Neural progenitor cell (in vitro differentiated cells): ENCODE data around the gene PTPRG. TPM values are rescaled to one million over a fixed set of nuclear protein-coding genes. Genes with fewer than 3 reads are reported as not detected.

Source experiments
- DNase-seq: peaks from one replicate; pipeline ENCODE4 v3.0.0-alpha.2; 2016; ENCODE audit warnings: low spot score
- H2AFZ ChIP-seq: fragments of 200-600 bp; sonication (generic); replicated peaks from 2 replicates; pipeline ENCODE4 v1.6.1; 2016; ENCODE audit warnings: antibody characterized with exemption
- H3F3A ChIP-seq: fragments of 200-600 bp; sonication (generic); 2 replicates; pipeline ENCODE4 v1.6.1; 2016; ENCODE audit warnings: antibody characterized with exemption, low read depth
- H3K27ac ChIP-seq: fragments of 200-600 bp; sonication (generic); 2 replicates; pipeline ENCODE4 v1.5.1; 2016; ENCODE audit warnings: mild to moderate bottlenecking
- H3K27me3 ChIP-seq: fragments of 200-600 bp; sonication (generic); 2 replicates; pipeline ENCODE4 v1.6.1; 2016; ENCODE audit warnings: mild to moderate bottlenecking, moderate library complexity
- H3K36me3 ChIP-seq: fragments of 200-600 bp; sonication (generic); 2 replicates; pipeline ENCODE4 v1.5.1; 2016
- H3K4me1 ChIP-seq: fragments of 200-600 bp; sonication (generic); 2 replicates; pipeline ENCODE4 v1.6.1; 2016; ENCODE audit warnings: mixed run types
- H3K4me2 ChIP-seq: fragments of 200-600 bp; sonication (generic); 2 replicates; pipeline ENCODE4 v1.6.1; 2016
- H3K4me3 ChIP-seq: fragments of 200-600 bp; sonication (generic); 2 replicates; pipeline ENCODE4 v1.5.1; 2016
- H3K79me2 ChIP-seq: fragments of 200-600 bp; sonication (generic); 2 replicates; pipeline ENCODE4 v1.6.1; 2016; ENCODE audit warnings: low read depth
- H3K9ac ChIP-seq: fragments of 200-600 bp; sonication (generic); 2 replicates; pipeline ENCODE4 v1.6.1; 2016
- H3K9me3 ChIP-seq: fragments of 200-600 bp; sonication (generic); 2 replicates; pipeline ENCODE4 v1.5.1; 2016; ENCODE audit warnings: low read depth
- H4K20me1 ChIP-seq: fragments of 200-600 bp; sonication (generic); 2 replicates; pipeline ENCODE4 v1.6.1; 2016; ENCODE audit warnings: low read depth
- H3K27ac Mint-ChIP-seq: 3 replicates; pipeline ENCODE4 v1.8.0; 2021; ENCODE audit warnings: mixed read lengths
- H3K27me3 Mint-ChIP-seq: 2 replicates; pipeline ENCODE4 v1.8.0; 2022; ENCODE audit warnings: low read depth, mild to moderate bottlenecking, inconsistent platforms, moderate library complexity, mixed read lengths; ENCODE audit not compliant: insufficient read depth
- H3K36me3 Mint-ChIP-seq: 3 replicates; pipeline ENCODE4 v1.8.0; 2021; ENCODE audit warnings: mixed read lengths
- H3K4me1 Mint-ChIP-seq: 3 replicates; pipeline ENCODE4 v1.8.0; 2021; ENCODE audit warnings: mixed read lengths
- H3K4me3 Mint-ChIP-seq: 3 replicates; pipeline ENCODE4 v1.8.0; 2021; ENCODE audit warnings: mild to moderate bottlenecking, moderate library complexity, mixed read lengths
- H3K9me3 Mint-ChIP-seq: 3 replicates; pipeline ENCODE4 v1.8.0; 2020; ENCODE audit warnings: mixed read lengths
- CTCF ChIP-seq: fragments of 200-600 bp; sonication (generic); IDR thresholded peaks from 2 replicates; pipeline ENCODE4 v1.5.1; 2017; ENCODE audit warnings: antibody characterized with exemption, mild to moderate bottlenecking
- EZH2 ChIP-seq: fragments of 200-600 bp; sonication (generic); IDR thresholded peaks from 2 replicates; pipeline ENCODE4 v1.6.1; 2017; ENCODE audit warnings: antibody characterized with exemption, mild to moderate bottlenecking, moderate library complexity
- EZH2phosphoT487 ChIP-seq: fragments of 200-600 bp; sonication (generic); IDR thresholded peaks from 2 replicates; pipeline ENCODE4 v1.6.1; 2017; ENCODE audit warnings: antibody characterized with exemption
- total RNA-seq: library from RNA; depleted of rRNA; stranded (reverse); fragments of >200 nt; gene quantifications from 2 replicates; pipeline ENCODE4 v1.2.3, GENCODE V29; 2015; ENCODE audit warnings: low replicate concordance

The PTPRG gene
- total RNA-seq, 1 donor from 2014 or later: 65.3 TPM

GRCh38 chr3:61961900-61962299 is 400.5 kb downstream of the PTPRG start:
- no peak overlapping the region for H3K27ac Mint-ChIP-seq
- H3K36me3 Mint-ChIP-seq: no peaks in the 10 kb centered on the region
- no peak overlapping the region for H2AFZ ChIP-seq
- peaks cover 3% of the 10 kb centered on the region for H3F3A ChIP-seq
- H4K20me1 ChIP-seq: peaks cover 23% of the 10 kb centered on the region
- no peaks in the 10 kb centered on the region for H3K27me3 ChIP-seq
- TF ChIP-seq EZH2 (no peak), CTCF (no peak)
- no peaks in the 10 kb centered on the region for H3K27me3 Mint-ChIP-seq
- H3K9ac ChIP-seq: no peak overlapping the region
- DNase-seq: no peak
- H3K9me3 Mint-ChIP-seq: no peaks in the 10 kb centered on the region
- H3K27ac ChIP-seq: no peak overlapping the region
- H3K4me3 Mint-ChIP-seq: no peak overlapping the region
- H3K4me1 Mint-ChIP-seq: peaks cover 14% of the 10 kb centered on the region
- no peaks in the 10 kb centered on the region for H3K9me3 ChIP-seq
- no peak overlapping the region for H3K4me3 ChIP-seq
- peaks cover 31% of the 10 kb centered on the region for H3K4me1 ChIP-seq
- H3K79me2 ChIP-seq: peaks cover 79% of the 10 kb centered on the region
- H3K4me2 ChIP-seq: no peak overlapping the region
- H3K36me3 ChIP-seq: no peaks in the 10 kb centered on the region

- Histone ChIP-seq H3K4me1 (peaks cover 12% of the 10 kb centered on the region), H3K9ac (no peak overlapping the region), H2AFZ (no peak overlapping the region), H3K27me3 (no peaks in the 10 kb centered on the region), H3K4me2 (no peak overlapping the region), H3F3A (no peaks in the 10 kb centered on the region), H3K27ac (no peak overlapping the region), H3K36me3 (no peaks in the 10 kb centered on the region), H3K4me3 (no peak overlapping the region), H3K9me3 (no peaks in the 10 kb centered on the region), H4K20me1 (peaks cover 22% of the 10 kb centered on the region), H3K79me2 (peaks cover 61% of the 10 kb centered on the region)
- H3K4me3 Mint-ChIP-seq: no peak overlapping the region
- no peak for DNase-seq
- no peaks in the 10 kb centered on the region for H3K36me3 Mint-ChIP-seq
- no peak overlapping the region for H3K27ac Mint-ChIP-seq
- no peak for TF ChIP-seq EZH2phosphoT487
- TF ChIP-seq EZH2: no peak
- TF ChIP-seq CTCF: no peak
- peaks cover 12% of the 10 kb centered on the region for H3K4me1 Mint-ChIP-seq
- no peaks in the 10 kb centered on the region for H3K27me3 Mint-ChIP-seq
- H3K9me3 Mint-ChIP-seq: no peaks in the 10 kb centered on the region
Measured at GRCh38 chr3:61964566-61964965, 403.2 kb downstream of the PTPRG start.

- H3K4me3 ChIP-seq: no peak overlapping the region
- Mint-ChIP-seq H3K27me3 (no peaks in the 10 kb centered on the region), H3K9me3 (no peaks in the 10 kb centered on the region), H3K4me1 (peaks cover 11% of the 10 kb centered on the region), H3K4me3 (no peak overlapping the region), H3K36me3 (no peaks in the 10 kb centered on the region), H3K27ac (no peak overlapping the region)
- no peaks in the 10 kb centered on the region for H3K27me3 ChIP-seq
- H3K4me2 ChIP-seq: no peak overlapping the region
- H2AFZ ChIP-seq: no peak overlapping the region
- no peak overlapping the region for H3K9ac ChIP-seq
- no peak overlapping the region for H3K27ac ChIP-seq
- H4K20me1 ChIP-seq: peaks cover 22% of the 10 kb centered on the region
- H3K79me2 ChIP-seq: peaks cover 54% of the 10 kb centered on the region
- H3K4me1 ChIP-seq: peaks cover 8% of the 10 kb centered on the region
- H3K36me3 ChIP-seq: no peaks in the 10 kb centered on the region
- H3K9me3 ChIP-seq: no peaks in the 10 kb centered on the region
- no peak for DNase-seq
- H3F3A ChIP-seq: no peaks in the 10 kb centered on the region
- TF ChIP-seq EZH2phosphoT487 (no peak), EZH2 (no peak), CTCF (no peak)
Measured at GRCh38 chr3:61965770-61966131, 404.4 kb downstream of the PTPRG start.

- H3K4me2 ChIP-seq: no peak overlapping the region
Measured at GRCh38 chr3:61966200-61966599, 404.8 kb downstream of the PTPRG start.

More at GRCh38 chr3:61966200-61966599, 404.8 kb downstream of the PTPRG start:
- TF ChIP-seq CTCF: no peak
- no peak for TF ChIP-seq EZH2phosphoT487
- TF ChIP-seq EZH2: no peak
- Histone ChIP-seq H3K79me2 (peaks cover 56% of the 10 kb centered on the region), H2AFZ (no peak overlapping the region), H3K27ac (no peak overlapping the region), H3K9ac (no peak overlapping the region), H3K4me3 (no peak overlapping the region), H3K36me3 (no peaks in the 10 kb centered on the region), H3K27me3 (no peaks in the 10 kb centered on the region), H4K20me1 (peaks cover 20% of the 10 kb centered on the region), H3K4me1 (peaks cover 8% of the 10 kb centered on the region), H3F3A (no peaks in the 10 kb centered on the region), H3K9me3 (no peaks in the 10 kb centered on the region)
- H3K9me3 Mint-ChIP-seq: no peaks in the 10 kb centered on the region
- H3K4me3 Mint-ChIP-seq: no peak overlapping the region
- no peak for DNase-seq
- peaks cover 7% of the 10 kb centered on the region for H3K4me1 Mint-ChIP-seq
- no peak overlapping the region for H3K27ac Mint-ChIP-seq
- H3K36me3 Mint-ChIP-seq: no peaks in the 10 kb centered on the region
- H3K27me3 Mint-ChIP-seq: no peaks in the 10 kb centered on the region
